Measurements from ENCODE around the gene SIGLECL1.

Gene SIGLECL1

DNA sequence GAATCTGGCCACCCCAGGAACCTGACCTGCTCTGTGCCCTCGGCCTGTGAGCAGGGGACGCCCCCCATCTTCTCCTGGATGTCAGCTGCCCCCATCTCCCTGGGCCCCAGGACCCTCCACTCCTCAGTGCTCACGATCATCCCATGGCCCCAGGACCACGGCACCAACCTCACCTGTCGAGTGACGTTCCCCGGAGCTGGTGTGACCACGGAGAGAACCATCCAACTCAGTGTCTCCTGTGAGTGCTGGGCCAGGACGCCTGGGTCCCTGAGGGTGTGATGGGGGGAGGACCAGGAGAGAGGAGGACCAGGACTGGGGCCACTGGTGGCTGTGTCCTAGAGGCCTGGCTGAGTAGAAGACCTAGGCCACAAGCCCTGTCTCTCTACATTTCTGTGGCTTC is 39.0 kb upstream of the SIGLECL1 start:
- no peak for TF ChIP-seq EZH2phosphoT487 (IDR thresholded peaks at IDR 0.05; ENCODE audit: borderline replicate concordance)
- no peak for TF ChIP-seq CTCF (conservative IDR thresholded peaks at IDR 0.05; ENCODE audit: low read length)
- no peaks in the 10 kb centered on the region for H3K27me3 ChIP-seq (ENCODE audit: insufficient read depth, low read length, poor library complexity, severe bottlenecking)
- H3K9ac ChIP-seq (ENCODE audit: low read depth, low read length, poor library complexity, severe bottlenecking): no peak overlapping the region
- no peaks in the 10 kb centered on the region for H3F3A ChIP-seq (ENCODE audit: low read depth)
- H3K9me3 ChIP-seq (ENCODE audit: insufficient read depth, low read depth, low read length): peaks cover 3% of the 10 kb centered on the region; the same call in 1 of the 2 replicates
- H3K4me2 ChIP-seq (ENCODE audit: low read depth, low read length, poor library complexity, severe bottlenecking): no peak overlapping the region
- H3K9me2 ChIP-seq (replicated peaks; ENCODE audit: low read depth, low read length): no peaks in the 10 kb centered on the region
- H3K36me3 ChIP-seq (ENCODE audit: insufficient read depth, low read length): no peaks in the 10 kb centered on the region
- no peaks in the 10 kb centered on the region for H3K79me2 ChIP-seq (ENCODE audit: insufficient read depth, low read length)
- no peaks in the 10 kb centered on the region for H3K4me1 ChIP-seq (ENCODE audit: insufficient read depth, low read length, poor library complexity, severe bottlenecking)
- no peaks in the 10 kb centered on the region for H4K20me1 ChIP-seq (ENCODE audit: insufficient read depth, low read length, poor library complexity, severe bottlenecking)
- no peak overlapping the region for H3K4me3 ChIP-seq (ENCODE audit: low read length, poor library complexity, severe bottlenecking)
- H2AFZ ChIP-seq (ENCODE audit: low read length): no peak overlapping the region

- H3K4me1 ChIP-seq (ENCODE audit: insufficient read depth, low read length, poor library complexity, severe bottlenecking): no peaks in the 10 kb centered on the region
- no peak overlapping the region for H3K4me3 ChIP-seq (ENCODE audit: low read length, poor library complexity, severe bottlenecking)
- peaks cover 3% of the 10 kb centered on the region; the same call in 1 of the 2 replicates for H3K9me3 ChIP-seq (ENCODE audit: insufficient read depth, low read depth, low read length)
- H3F3A ChIP-seq (ENCODE audit: low read depth): no peaks in the 10 kb centered on the region
- no peaks in the 10 kb centered on the region for H3K27me3 ChIP-seq (ENCODE audit: insufficient read depth, low read length, poor library complexity, severe bottlenecking)
- no peak for TF ChIP-seq CTCF (conservative IDR thresholded peaks at IDR 0.05; ENCODE audit: low read length)
- no peak for TF ChIP-seq EZH2phosphoT487 (IDR thresholded peaks at IDR 0.05; ENCODE audit: borderline replicate concordance)
- no peak overlapping the region for H3K4me2 ChIP-seq (ENCODE audit: low read depth, low read length, poor library complexity, severe bottlenecking)
- no peak overlapping the region for H2AFZ ChIP-seq (ENCODE audit: low read length)
- no peaks in the 10 kb centered on the region for H4K20me1 ChIP-seq (ENCODE audit: insufficient read depth, low read length, poor library complexity, severe bottlenecking)
- no peak overlapping the region for H3K9ac ChIP-seq (ENCODE audit: low read depth, low read length, poor library complexity, severe bottlenecking)
- H3K79me2 ChIP-seq (ENCODE audit: insufficient read depth, low read length): no peaks in the 10 kb centered on the region
- H3K36me3 ChIP-seq (ENCODE audit: insufficient read depth, low read length): no peaks in the 10 kb centered on the region
- H3K9me2 ChIP-seq (replicated peaks; ENCODE audit: low read depth, low read length): no peaks in the 10 kb centered on the region
Observed at GRCh38 chr19:51219307-51219706, 31.6 kb upstream of the SIGLECL1 start.

- no peak overlapping the region for H2AFZ ChIP-seq (ENCODE audit: low read length)
- no peaks in the 10 kb centered on the region for H3K27me3 ChIP-seq (ENCODE audit: insufficient read depth, low read length, poor library complexity, severe bottlenecking)
- H3K79me2 ChIP-seq (ENCODE audit: insufficient read depth, low read length): no peaks in the 10 kb centered on the region
- no peaks in the 10 kb centered on the region for H3K9me2 ChIP-seq (replicated peaks; ENCODE audit: low read depth, low read length)
- H3K9ac ChIP-seq (ENCODE audit: low read depth, low read length, poor library complexity, severe bottlenecking): no peak overlapping the region
- H3K9me3 ChIP-seq (ENCODE audit: insufficient read depth, low read depth, low read length): peaks cover 3% of the 10 kb centered on the region; the same call in 1 of the 2 replicates
- H3K4me3 ChIP-seq (ENCODE audit: low read length, poor library complexity, severe bottlenecking): no peak overlapping the region
- no peaks in the 10 kb centered on the region for H3K36me3 ChIP-seq (ENCODE audit: insufficient read depth, low read length)
- no peaks in the 10 kb centered on the region for H4K20me1 ChIP-seq (ENCODE audit: insufficient read depth, low read length, poor library complexity, severe bottlenecking)
- H3K4me1 ChIP-seq (ENCODE audit: insufficient read depth, low read length, poor library complexity, severe bottlenecking): no peaks in the 10 kb centered on the region
- no peak overlapping the region for H3K4me2 ChIP-seq (ENCODE audit: low read depth, low read length, poor library complexity, severe bottlenecking)
- no peak for TF ChIP-seq CTCF (conservative IDR thresholded peaks at IDR 0.05; ENCODE audit: low read length)
- TF ChIP-seq EZH2phosphoT487 (IDR thresholded peaks at IDR 0.05; ENCODE audit: borderline replicate concordance): no peak
- no peaks in the 10 kb centered on the region for H3F3A ChIP-seq (ENCODE audit: low read depth)
Observed at GRCh38 chr19:51219971-51220370, 30.9 kb upstream of the SIGLECL1 start.

All from Loucy (cell line).